ENCODE results near the gene MGME1.

The MGME1 gene

GRCh38 chr20:17940224-17940971 is 28.4 kb upstream of the MGME1 start:
- DNase-seq: peak; percentile 45

GRCh38 chr20:17941087-17941825 is 27.6 kb upstream of the MGME1 start:
- DNase-seq: peak; percentile 38

GRCh38 chr20:17941826-17942196 is 27.0 kb upstream of the MGME1 start:
- DNase-seq: no peak

GRCh38 chr20:17943343-17943742 is 25.5 kb upstream of the MGME1 start:
- no peak for DNase-seq

- no peak for DNase-seq
These were observed 23.9 kb upstream of the MGME1 start for GRCh38 chr20:17944854-17945474.

GRCh38 chr20:17946040-17946439 is 22.8 kb upstream of the MGME1 start:
- DNase-seq: no peak

GRCh38 chr20:17946572-17947473 is 22.0 kb upstream of the MGME1 start:
- DNase-seq: no peak

- DNase-seq: peak; percentile 24
These were observed 21.4 kb upstream of the MGME1 start for GRCh38 chr20:17947474-17947815.

GRCh38 chr20:17948442-17948841 is 20.4 kb upstream of the MGME1 start:
- no peak for DNase-seq

- DNase-seq: no peak
These were observed 18.9 kb upstream of the MGME1 start for GRCh38 chr20:17949899-17950298.

GRCh38 chr20:17950670-17951069 is 18.1 kb upstream of the MGME1 start:
- no peak for DNase-seq

- no peak for DNase-seq
These were observed 17.5 kb upstream of the MGME1 start for GRCh38 chr20:17951323-17951722.

GRCh38 chr20:17952692-17953684 is 15.8 kb upstream of the MGME1 start:
- DNase-seq: no peak

- no peak for DNase-seq
These were observed 14.9 kb upstream of the MGME1 start for GRCh38 chr20:17953935-17954334.

- no peak for DNase-seq
These were observed 13.5 kb upstream of the MGME1 start for GRCh38 chr20:17955302-17955701.

- no peak for DNase-seq
These were observed 12.6 kb upstream of the MGME1 start for GRCh38 chr20:17956099-17956685.

GRCh38 chr20:17957505-17958363 is 11.1 kb upstream of the MGME1 start:
- DNase-seq: no peak

GRCh38 chr20:17958373-17959256 is 10.2 kb upstream of the MGME1 start:
- no peak for DNase-seq

- DNase-seq: no peak
These were observed 9.6 kb upstream of the MGME1 start for GRCh38 chr20:17959257-17959627.
